GM21515 (cell line): ENCODE measurements around the gene CHST11.

ENCODE experiments used
- ATAC-seq: cut with Tn5 transposase; IDR thresholded peaks from one replicate; pipeline ENCODE4 v1.9.1; 2021; ENCODE audit not compliant: unreplicated experiment

CHST11 gene

GRCh38 chr12:104648756-104649155 lies 192.0 kb downstream of the CHST11 start:
- no peak for ATAC-seq

DNA sequence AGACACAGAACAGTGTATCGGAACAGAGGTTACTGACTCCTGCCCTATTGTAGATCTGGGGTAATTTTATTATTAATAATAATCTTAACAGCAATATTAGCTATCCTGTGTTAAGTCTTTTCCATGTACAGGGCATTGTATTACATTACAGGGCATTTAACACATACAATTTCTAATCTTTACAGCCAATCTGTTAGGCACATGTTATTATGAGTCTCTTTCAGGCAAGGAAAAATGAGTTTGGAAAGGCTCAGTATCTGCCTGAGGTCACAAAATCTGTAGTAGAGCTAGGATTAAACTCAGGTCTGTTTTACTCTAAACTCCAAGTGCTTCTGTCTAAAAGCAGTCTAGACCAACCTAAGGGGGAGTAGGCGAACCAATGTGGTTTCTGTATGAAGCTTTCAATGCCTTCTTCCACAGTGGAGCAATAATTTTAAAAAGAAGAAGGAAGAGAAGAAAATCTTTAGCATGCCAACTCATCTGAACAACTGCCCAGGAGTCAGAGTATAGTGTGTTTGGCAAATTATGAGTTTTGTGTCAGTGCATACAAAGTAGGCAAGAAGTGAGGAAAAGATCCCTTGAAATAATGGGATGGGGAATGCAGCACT lies 192.6 kb downstream of the CHST11 start:
- ATAC-seq, result no peak

DNA sequence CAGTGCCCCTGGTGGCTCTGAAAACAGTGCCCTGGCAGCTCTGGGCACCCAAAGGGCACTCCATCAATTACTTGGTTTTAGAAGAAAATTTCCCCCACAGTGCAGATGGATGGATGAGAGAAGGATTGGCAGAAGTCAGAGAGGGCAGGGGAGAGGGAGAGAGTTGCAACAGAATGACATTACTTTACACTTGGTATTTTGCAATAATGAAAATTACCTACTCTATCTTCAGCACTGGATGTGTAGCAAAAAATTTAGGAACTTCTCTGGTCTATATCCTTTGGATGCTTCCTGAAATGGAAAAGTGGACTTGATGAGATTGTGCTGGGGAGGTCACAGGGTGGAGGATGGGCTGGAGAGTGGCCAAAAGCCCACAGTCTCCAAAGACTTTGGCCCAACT lies 193.2 kb downstream of the CHST11 start:
- ATAC-seq, result no peak

- no peak for ATAC-seq
Measured at GRCh38 chr12:104650541-104650940, 193.8 kb downstream of the CHST11 start.

GRCh38 chr12:104651811-104652210 lies 195.1 kb downstream of the CHST11 start:
- no peak for ATAC-seq

- ATAC-seq, result no peak
Measured at GRCh38 chr12:104652358-104652757, 195.6 kb downstream of the CHST11 start.

DNA sequence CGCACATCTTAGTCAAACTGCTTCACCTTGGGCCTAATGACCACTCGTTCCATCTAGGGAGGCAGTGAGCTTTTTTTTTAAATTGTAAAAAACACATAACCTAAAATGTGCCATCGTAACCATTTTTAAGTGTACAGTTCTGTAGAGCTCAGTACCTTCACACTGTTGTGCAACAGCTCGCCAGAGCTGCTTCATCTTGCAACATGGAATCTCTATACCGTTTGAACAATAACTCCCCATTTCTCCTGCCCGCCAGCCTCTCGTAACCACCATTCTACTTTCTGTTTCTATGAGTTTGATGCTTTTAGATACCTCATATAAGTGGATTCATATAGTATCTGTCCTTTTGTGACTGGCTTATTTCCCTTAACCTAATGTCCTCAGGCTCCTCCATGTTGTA lies 196.2 kb downstream of the CHST11 start:
- no peak for ATAC-seq

DNA sequence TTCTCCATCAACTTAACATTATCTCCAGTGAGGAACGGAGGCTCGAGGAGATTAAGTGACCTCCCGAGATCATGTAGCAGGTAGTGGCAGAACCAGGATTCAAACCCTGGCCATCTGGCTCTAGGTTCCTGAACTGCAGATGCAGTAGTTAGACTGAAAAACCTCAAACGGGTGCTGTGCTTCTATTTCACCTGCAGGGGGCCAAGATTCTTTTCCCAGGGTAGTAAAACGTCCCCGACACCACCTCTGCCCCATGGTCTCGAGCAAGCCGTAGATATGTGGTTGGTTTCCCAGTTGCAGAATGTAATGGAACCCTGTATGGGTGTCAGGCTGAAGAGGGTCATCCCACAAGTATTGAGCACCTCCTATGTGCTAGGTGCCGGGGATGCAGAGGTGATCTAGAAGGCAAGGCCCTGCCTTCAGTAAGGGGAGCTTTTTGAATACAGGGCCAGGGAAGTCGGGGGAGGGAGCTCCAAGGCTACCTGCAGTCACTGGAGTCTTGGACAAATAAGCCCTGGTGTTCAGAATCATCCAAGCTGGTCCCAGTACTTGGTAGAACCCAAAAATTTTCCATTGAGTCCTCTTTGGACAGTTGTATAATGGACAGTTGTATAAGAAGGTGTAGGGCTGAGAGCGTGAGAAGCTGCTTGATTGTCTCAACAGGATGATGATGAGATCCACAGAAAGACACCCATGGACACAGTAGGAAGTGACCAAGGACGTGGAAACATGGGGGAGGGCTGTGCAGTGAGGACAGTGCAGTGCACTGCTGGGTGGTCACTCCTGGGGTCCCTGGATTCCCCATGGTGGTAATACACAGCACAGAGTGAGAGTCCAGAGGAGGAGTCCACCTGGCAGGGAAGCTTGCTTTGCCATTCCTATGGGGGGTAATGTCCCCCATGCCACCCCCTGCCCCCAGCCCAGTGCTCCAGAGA lies 197.2 kb downstream of the CHST11 start:
- no peak for ATAC-seq

GRCh38 chr12:104654665-104655609 lies 198.2 kb downstream of the CHST11 start:
- ATAC-seq, result no peak

DNA sequence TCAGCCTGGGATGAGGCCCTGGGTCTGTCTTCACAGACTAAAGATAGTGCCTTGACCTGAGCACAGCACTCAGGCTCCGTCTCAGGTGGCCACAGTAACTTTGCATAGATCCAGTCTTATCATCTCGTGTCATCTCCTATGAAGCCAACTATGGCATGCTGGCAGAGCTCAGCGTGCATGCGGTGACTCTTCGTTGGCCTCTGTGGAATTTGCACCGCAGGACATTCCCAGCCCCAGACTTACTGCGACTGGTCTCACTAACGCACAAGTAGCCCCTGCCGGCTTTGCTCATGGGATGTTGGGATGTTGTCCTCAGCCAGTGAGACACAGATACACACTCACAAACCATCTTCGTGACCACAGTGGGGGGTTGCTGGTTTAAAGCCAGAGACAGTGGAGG lies 199.6 kb downstream of the CHST11 start:
- no peak for ATAC-seq

GRCh38 chr12:104656921-104657320 lies 200.2 kb downstream of the CHST11 start:
- ATAC-seq, result no peak

GRCh38 chr12:104657726-104658484 lies 201.2 kb downstream of the CHST11 start:
- no peak for ATAC-seq

DNA sequence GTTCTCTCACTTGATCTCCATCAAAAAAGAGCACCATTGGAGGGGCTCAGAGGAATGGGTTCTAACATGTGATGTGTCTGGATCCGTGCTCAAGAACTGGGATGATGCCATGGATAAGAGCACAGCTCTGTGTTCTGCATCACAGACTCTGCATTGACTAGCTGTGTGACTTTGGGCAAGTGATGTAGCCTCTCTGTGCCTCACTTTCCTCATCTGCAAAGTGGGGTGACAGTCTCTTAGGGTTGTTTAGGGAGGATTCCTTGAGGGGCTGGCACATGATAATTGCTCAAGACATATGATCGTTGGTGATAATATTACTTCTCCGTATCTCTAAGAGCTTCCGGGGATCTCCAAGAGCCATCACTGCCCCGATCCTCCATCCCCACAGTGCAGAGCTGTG lies 202.3 kb downstream of the CHST11 start:
- no peak for ATAC-seq

DNA sequence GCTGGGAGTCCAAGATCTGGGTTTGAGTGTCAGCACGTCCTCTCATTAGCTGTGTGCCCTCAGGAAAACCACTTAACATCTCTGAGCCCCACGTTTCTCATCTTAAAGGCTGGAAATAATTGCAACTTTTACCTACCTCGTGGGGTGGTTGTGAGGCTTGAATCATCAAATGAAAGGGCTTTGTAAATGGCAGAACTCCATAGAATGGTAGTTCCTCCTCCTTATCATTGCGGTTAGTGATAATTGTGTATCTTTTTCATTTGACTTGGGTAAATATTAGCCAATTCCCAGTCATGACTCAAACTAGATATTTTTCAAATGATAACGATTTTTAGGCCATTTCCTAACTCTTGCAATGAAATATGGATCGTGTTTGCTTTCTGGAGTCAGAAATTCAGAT lies 205.5 kb downstream of the CHST11 start:
- ATAC-seq, result no peak

DNA sequence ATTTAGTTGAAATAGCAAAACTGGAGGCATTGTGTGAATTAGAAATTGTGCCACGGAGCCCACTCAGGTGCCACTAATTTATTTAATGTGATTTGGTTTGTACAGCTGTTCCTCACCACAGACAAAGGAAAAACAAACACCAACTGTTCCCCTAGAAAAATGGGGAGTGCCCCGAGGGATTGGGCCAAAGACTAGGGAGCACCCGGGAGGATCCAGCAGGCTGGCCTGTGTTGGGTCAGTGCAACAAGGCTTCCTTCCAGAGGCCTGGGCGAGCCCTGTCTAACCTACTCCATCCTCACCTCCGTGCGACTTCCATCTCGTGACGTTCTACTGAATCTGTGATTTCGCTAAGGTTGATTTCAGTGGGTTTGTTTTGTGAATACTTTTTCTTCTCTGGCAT lies 206.2 kb downstream of the CHST11 start:
- no peak for ATAC-seq

DNA sequence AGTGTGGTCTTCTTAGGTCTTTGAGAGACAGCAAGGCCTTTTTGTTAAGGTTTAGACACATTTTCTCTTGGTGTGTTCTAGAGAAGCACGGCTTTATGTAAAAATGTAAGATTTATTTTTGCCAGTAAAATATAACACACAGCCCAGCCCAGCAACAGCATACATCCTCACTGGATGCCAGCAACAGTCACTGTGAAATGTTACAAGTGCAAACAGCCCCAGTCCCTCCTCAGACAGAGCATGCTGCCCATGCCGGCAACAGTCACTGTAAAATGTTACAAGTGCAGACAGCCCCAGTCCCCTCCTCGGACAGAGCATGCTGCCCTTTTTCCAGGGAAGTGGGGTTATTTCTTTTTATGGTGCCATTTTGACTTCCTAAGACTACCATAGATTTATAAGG lies 207.6 kb downstream of the CHST11 start:
- ATAC-seq, result no peak

- no peak for ATAC-seq
Measured at GRCh38 chr12:104665296-104665695, 208.5 kb downstream of the CHST11 start.

GRCh38 chr12:104667139-104667538 lies 210.4 kb downstream of the CHST11 start:
- no peak for ATAC-seq

DNA sequence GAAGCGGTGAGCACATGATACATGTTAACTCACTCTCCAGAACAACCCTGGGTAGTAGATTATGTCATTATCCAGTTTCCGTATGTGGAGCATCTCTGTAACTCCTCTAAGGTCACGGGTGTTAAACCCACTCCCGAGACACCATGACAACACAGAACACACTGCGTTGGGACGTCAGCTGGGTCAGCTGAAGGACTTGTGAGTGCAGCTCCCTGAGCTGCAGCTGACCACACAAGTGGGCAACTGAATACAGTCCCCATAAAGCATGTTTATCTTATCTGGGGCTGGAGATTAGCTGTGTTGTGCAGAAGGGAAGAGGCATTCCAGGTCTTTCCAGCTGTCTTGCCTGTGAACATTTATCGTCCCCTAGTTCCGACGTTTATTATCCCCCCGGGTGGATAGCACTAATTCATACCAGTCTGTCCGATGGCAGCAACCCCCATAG lies 211.5 kb downstream of the CHST11 start:
- ATAC-seq, result no peak

- no peak for ATAC-seq
Measured at GRCh38 chr12:104669089-104669721, 212.5 kb downstream of the CHST11 start.
